Activated CD4-positive, alpha-beta T cell treated with anti-CD3 and anti-CD28 coated beads, Interleukin-2, amount 10 ng/mL, durations not matched to agents 24 days and 14 days (primary cell): Measurements from ENCODE around the gene ZNF518A. TPM values are rescaled to one million over a fixed set of nuclear protein-coding genes. Genes with fewer than 3 reads are reported as not detected.

ENCODE experiments used
- DNase-seq: peaks from one replicate; pipeline ENCODE4 v3.0.0; 2022
- H3K27ac Mint-ChIP-seq: one replicate; pipeline ENCODE4 v1.8.0; 2022; ENCODE audit warnings: mild to moderate bottlenecking, mixed read lengths
- H3K27me3 Mint-ChIP-seq: one replicate; pipeline ENCODE4 v1.8.0; 2022; ENCODE audit warnings: mixed read lengths
- H3K36me3 Mint-ChIP-seq: one replicate; pipeline ENCODE4 v1.8.0; 2022; ENCODE audit warnings: low read depth, mild to moderate bottlenecking, mixed read lengths
- H3K4me1 Mint-ChIP-seq: one replicate; pipeline ENCODE4 v1.8.0; 2021; ENCODE audit warnings: mixed read lengths
- H3K4me3 Mint-ChIP-seq: one replicate; pipeline ENCODE4 v1.8.0; 2022; ENCODE audit warnings: mild to moderate bottlenecking, moderate library complexity, mixed read lengths
- H3K9me3 Mint-ChIP-seq: one replicate; pipeline ENCODE4 v1.8.0; 2021; ENCODE audit warnings: mixed read lengths
- intact Hi-C: fragments of 100-400 bp; cut with micrococcal nuclease; formaldehyde crosslinking; loops from one replicate; pipeline ENCODE4 v1.15.1; 2023
- total RNA-seq: library from RNA; stranded (reverse); gene quantifications from 2 replicates; pipeline ENCODE4 v1.2.3, GENCODE V29; 2022

ZNF518A gene
- total RNA-seq, 1 donor from 2014 or later = 16.9 TPM

DNA sequence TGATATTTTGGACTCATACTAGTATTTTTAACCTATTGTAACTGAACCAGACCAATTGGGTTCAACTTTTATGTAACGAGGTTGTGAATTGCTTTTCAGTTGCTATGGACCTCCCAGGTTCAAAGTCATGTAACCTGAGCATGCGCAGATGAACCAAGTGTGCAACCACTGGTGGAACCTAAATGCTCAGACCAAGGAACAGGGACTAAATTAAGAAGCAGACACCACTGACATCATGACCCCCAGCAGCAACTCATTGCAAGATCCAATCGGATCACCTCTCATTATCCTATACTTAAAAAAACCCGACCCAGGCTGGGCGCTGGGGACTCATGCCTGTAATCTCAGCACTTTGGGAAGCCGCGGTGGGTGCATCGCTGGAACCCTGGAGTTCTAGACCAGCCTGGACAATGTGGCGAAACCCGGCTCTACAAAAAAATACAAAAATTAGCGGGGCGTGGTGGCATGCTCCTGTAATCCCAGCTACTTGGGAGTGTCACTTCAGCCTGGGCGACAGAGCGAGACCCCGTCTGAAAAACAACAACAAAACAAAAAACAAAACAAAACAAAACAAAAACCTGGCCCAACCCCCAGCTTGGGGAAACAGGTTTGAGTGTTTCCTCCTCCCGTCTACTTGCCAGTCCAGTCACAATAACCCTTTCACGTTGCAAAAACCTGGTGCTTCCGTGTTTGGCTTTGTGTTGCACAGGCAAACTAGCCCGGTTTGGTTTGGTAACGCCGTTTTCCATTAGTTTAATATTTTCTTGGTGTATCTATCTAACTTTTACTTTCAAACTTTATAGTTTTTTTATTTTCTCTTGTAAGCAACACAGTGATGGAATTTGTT is 11.3 kb upstream of the ZNF518A start:
- Mint-ChIP-seq H3K36me3 (no peaks in the 10 kb centered on the region), H3K9me3 (peaks cover 5% of the 10 kb centered on the region), H3K4me1 (peaks cover 2% of the 10 kb centered on the region), H3K27me3 (peaks cover 49% of the 10 kb centered on the region), H3K27ac (no peak overlapping the region), H3K4me3 (no peak overlapping the region)
- intact Hi-C loops = no loop called here
- no peak for DNase-seq

DNA sequence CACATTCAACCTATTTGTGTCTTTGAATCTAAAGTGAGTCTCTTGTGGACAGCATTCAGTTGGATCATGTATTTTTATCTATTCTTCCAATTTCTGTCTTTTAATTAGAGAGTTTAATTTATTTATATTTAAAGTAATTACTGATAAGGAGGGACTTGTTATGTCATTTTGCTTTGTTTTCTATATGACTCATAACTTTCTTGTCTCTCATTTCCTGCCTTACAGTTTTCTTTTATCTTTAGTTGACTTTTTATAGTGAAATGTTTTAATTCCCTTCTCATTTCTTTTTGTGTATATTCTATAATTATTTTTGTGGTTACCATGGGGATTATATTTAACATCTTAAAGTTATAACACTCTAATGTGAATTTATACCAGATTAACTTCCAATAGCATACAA is 7.3 kb upstream of the ZNF518A start:
- intact Hi-C loops = no loop called here
- peaks cover 43% of the 10 kb centered on the region for H3K27me3 Mint-ChIP-seq
- no peak overlapping the region for H3K4me3 Mint-ChIP-seq
- peaks cover 6% of the 10 kb centered on the region for H3K4me1 Mint-ChIP-seq
- H3K27ac Mint-ChIP-seq = no peak overlapping the region
- peaks cover 1% of the 10 kb centered on the region for H3K9me3 Mint-ChIP-seq
- DNase-seq = no peak
- peaks cover 1% of the 10 kb centered on the region for H3K36me3 Mint-ChIP-seq

GRCh38 chr10:96124230-96125141 is 5.6 kb upstream of the ZNF518A start:
- DNase-seq = peak; percentile 59
- peaks cover 10% of the 10 kb centered on the region for H3K36me3 Mint-ChIP-seq
- peaks cover 48% of the 10 kb centered on the region for H3K27me3 Mint-ChIP-seq
- H3K27ac Mint-ChIP-seq = no peak overlapping the region
- intact Hi-C loops = no loop called here
- peaks cover 14% of the 10 kb centered on the region for H3K9me3 Mint-ChIP-seq
- H3K4me1 Mint-ChIP-seq = peaks cover 10% of the 10 kb centered on the region
- no peak overlapping the region for H3K4me3 Mint-ChIP-seq

GRCh38 chr10:96125142-96125515 is 5.0 kb upstream of the ZNF518A start:
- peaks cover 13% of the 10 kb centered on the region for H3K4me1 Mint-ChIP-seq
- H3K27ac Mint-ChIP-seq = no peak overlapping the region
- H3K36me3 Mint-ChIP-seq = peaks cover 10% of the 10 kb centered on the region
- H3K4me3 Mint-ChIP-seq = no peak overlapping the region
- no peak for DNase-seq
- peaks cover 44% of the 10 kb centered on the region for H3K27me3 Mint-ChIP-seq
- intact Hi-C loops = no loop called here
- H3K9me3 Mint-ChIP-seq = peaks cover 15% of the 10 kb centered on the region

DNA sequence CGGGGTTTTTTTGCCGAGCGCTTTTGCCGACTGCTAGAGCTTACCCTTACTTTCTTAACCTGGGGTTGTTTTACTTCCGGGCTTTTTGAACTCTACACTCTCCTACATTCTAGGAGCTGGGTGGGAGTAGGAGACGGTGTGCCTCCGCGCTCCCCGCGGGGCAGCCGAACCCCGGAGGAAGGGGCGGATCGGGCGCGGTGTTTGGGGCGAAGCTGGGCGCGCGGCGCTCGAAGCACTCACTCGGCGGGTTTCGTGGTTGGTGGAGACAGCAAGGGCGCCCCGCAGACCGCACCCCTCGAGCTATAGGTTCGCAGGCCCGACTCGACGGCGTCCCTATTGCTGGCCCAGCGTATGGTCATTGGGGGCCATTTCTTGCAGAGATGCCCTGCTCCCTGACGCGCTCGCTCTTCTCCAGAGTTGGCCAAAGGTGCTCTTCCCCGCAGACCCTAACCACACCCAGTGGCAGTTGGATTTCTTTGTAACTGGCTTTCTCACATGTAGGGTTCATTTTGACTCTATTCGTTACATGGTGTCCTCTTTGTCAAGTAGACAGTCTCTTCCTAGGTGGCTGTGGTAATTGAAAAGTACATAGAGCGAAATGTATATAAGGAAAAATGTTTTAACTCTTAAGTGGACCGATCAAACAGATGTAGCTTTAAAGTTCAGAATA is 364 bp downstream of the ZNF518A start:
- intact Hi-C loops = loop anchor here (1.0 to 5.0 kb wide), 5 partner anchors 8 to 438 kb away; partner anchors contain the start of genes CC2D2B and TCTN3
- peaks cover 25% of the 10 kb centered on the region for H3K27me3 Mint-ChIP-seq
- peak; percentile 93 for DNase-seq
- peak overlapping the region; percentile 98 for H3K27ac Mint-ChIP-seq
- peaks cover 34% of the 10 kb centered on the region for H3K36me3 Mint-ChIP-seq
- peak overlapping the region; percentile 94 for H3K4me3 Mint-ChIP-seq
- H3K4me1 Mint-ChIP-seq = peaks cover 22% of the 10 kb centered on the region
- peaks cover 15% of the 10 kb centered on the region for H3K9me3 Mint-ChIP-seq

GRCh38 chr10:96131621-96132020 is 1.5 kb downstream of the ZNF518A start:
- no peak overlapping the region for H3K27ac Mint-ChIP-seq
- H3K4me1 Mint-ChIP-seq = peaks cover 25% of the 10 kb centered on the region
- H3K36me3 Mint-ChIP-seq = peaks cover 39% of the 10 kb centered on the region
- DNase-seq = no peak
- H3K4me3 Mint-ChIP-seq = peak overlapping the region; percentile 94
- H3K27me3 Mint-ChIP-seq = peaks cover 16% of the 10 kb centered on the region
- peaks cover 15% of the 10 kb centered on the region for H3K9me3 Mint-ChIP-seq
- intact Hi-C loops = loop anchor here (5.0 kb wide), 2 partner anchors 224 to 439 kb away; partner anchors contain the start of genes CC2D2B and TCTN3

DNA sequence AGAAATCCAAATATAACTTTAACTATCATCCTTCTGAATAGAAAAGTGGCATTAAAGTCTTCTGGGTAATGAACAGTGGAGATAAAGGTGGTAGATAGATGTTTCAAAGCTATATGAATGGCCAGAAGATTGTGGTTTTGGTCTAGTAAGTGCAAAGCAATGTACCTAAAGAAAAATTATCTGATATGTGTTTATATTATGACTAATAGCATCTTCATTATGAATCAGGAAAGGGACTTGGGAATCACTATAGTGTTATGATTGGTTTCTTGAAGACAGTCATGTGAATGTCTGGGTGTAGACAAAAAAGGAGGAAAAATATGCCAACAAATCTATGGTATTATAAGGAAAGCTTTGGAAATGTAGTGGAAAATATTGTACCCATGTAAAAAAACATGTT is 3.0 kb downstream of the ZNF518A start:
- Mint-ChIP-seq H3K27ac (no peak overlapping the region), H3K4me3 (no peak overlapping the region), H3K4me1 (peaks cover 34% of the 10 kb centered on the region), H3K27me3 (peaks cover 3% of the 10 kb centered on the region), H3K36me3 (peaks cover 48% of the 10 kb centered on the region), H3K9me3 (peaks cover 10% of the 10 kb centered on the region)
- DNase-seq = no peak
- intact Hi-C loops = loop anchor here (5.0 kb wide), 2 partner anchors 226 to 441 kb away; partner anchors contain the start of genes CC2D2B and TCTN3

GRCh38 chr10:96136810-96137209 is 6.7 kb downstream of the ZNF518A start:
- intact Hi-C loops = no loop called here
- Mint-ChIP-seq H3K36me3 (peaks cover 60% of the 10 kb centered on the region), H3K27me3 (no peaks in the 10 kb centered on the region), H3K4me1 (peaks cover 18% of the 10 kb centered on the region), H3K9me3 (no peaks in the 10 kb centered on the region), H3K27ac (no peak overlapping the region), H3K4me3 (no peak overlapping the region)
- DNase-seq = peak; percentile 30

DNA sequence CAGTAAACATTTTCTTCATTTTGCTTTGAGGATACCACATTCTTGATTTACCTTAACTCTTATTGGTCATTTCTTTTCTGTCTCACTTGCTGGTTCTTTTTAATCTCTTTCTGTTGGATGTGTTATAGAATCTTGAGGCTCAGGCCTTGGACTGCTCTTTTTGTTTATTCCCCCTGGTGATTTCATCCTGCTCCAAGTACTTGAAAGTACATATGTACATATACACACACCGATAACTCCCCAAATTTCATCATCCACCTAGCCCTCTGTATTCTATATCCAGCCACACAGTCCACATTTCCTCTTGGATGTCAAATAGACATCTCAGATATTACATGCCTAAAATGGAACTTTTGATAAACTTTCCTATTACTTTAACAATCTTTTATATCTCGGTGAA is 7.5 kb downstream of the ZNF518A start:
- intact Hi-C loops = no loop called here
- peak overlapping the region; percentile 9 for H3K27ac Mint-ChIP-seq
- peak; percentile 29 for DNase-seq
- H3K4me1 Mint-ChIP-seq = peaks cover 14% of the 10 kb centered on the region
- peaks cover 63% of the 10 kb centered on the region for H3K36me3 Mint-ChIP-seq
- H3K4me3 Mint-ChIP-seq = no peak overlapping the region
- no peaks in the 10 kb centered on the region for H3K27me3 Mint-ChIP-seq
- no peaks in the 10 kb centered on the region for H3K9me3 Mint-ChIP-seq

DNA sequence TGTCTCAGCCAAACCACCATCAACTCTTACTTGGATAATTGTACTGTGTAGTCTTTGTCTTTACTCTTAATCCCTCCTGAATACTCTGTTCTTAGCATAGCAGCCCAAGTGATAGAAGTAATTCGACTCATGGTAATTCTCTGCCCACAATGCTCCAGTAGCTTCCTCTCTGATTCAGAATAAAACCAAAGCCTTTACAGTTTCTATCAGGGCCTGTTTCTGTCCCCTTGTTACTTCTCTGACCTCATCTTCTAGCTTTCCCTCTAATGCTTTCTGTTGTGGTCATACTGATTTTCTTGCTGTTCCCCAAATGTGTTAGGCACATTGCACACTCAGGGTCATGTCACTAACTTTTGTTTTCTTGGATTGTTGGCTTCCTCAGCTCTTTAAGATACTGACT is 8.0 kb downstream of the ZNF518A start:
- H3K36me3 Mint-ChIP-seq = peaks cover 65% of the 10 kb centered on the region
- no peaks in the 10 kb centered on the region for H3K9me3 Mint-ChIP-seq
- peak; percentile 49 for DNase-seq
- H3K4me1 Mint-ChIP-seq = peaks cover 16% of the 10 kb centered on the region
- intact Hi-C loops = loop anchor here (1.0 kb wide), 1 partner anchor 8 kb away; the partner anchor contains the start of gene ZNF518A
- H3K4me3 Mint-ChIP-seq = no peak overlapping the region
- peak overlapping the region; percentile 9 for H3K27ac Mint-ChIP-seq
- no peaks in the 10 kb centered on the region for H3K27me3 Mint-ChIP-seq

DNA sequence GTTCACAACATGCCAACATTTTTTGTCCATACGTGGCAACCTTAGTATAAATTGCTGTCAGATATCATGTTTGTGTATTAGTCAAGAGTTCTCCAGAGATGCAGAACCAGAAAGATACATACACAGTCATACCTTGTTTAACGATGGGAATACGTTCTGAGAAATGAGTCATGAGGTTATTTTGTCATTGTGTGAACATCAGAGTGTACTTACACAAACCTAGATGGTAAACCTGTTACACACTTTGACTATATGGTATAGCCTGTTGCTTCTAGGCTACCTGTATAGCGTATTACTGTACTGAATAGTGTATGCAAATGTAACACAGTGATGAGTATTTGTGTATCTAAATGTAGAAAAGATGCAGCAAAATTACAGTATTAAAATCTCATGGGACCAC is 22.3 kb downstream of the ZNF518A start:
- intact Hi-C loops = no loop called here
- Mint-ChIP-seq H3K4me1 (no peaks in the 10 kb centered on the region), H3K27me3 (no peaks in the 10 kb centered on the region), H3K4me3 (no peak overlapping the region), H3K36me3 (peaks cover 60% of the 10 kb centered on the region), H3K9me3 (no peaks in the 10 kb centered on the region), H3K27ac (no peak overlapping the region)
- DNase-seq = peak; percentile 10

DNA sequence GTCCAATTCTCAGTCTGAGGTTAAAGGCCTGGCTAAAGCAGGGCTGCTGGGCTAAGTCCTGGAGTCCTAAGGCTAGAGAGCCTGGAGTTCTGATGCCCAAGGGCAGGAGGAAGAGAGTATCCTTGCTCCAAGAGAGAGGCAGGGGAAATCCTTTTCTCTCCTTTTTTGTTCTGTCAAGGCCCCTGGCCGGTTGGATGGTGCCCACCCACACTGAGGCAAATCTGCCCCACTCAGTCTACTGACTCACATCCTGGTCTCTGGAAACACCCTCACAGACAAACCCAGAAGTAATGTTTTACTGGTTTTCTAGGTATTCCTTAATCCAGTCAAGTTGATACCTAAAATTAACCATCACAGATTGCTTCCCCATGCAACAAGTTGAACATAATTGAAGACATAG is 23.0 kb downstream of the ZNF518A start:
- Mint-ChIP-seq H3K27me3 (no peaks in the 10 kb centered on the region), H3K36me3 (peaks cover 63% of the 10 kb centered on the region), H3K4me1 (no peaks in the 10 kb centered on the region), H3K9me3 (peaks cover 4% of the 10 kb centered on the region), H3K4me3 (no peak overlapping the region), H3K27ac (no peak overlapping the region)
- intact Hi-C loops = no loop called here
- DNase-seq = peak; percentile 49

- Mint-ChIP-seq H3K36me3 (peaks cover 16% of the 10 kb centered on the region), H3K9me3 (peaks cover 16% of the 10 kb centered on the region), H3K4me1 (no peaks in the 10 kb centered on the region), H3K27me3 (no peaks in the 10 kb centered on the region), H3K4me3 (no peak overlapping the region), H3K27ac (no peak overlapping the region)
- no peak for DNase-seq
- intact Hi-C loops = no loop called here
Observed at GRCh38 chr10:96165726-96166125, 35.6 kb downstream of the ZNF518A start.
